ENCODE data around the gene SDC3. TPM values are rescaled to one million over a fixed set of nuclear protein-coding genes. Genes with fewer than 3 reads are reported as not detected.

SDC3 gene
- total and polyA plus RNA-seq, 4 donors = 3.3 to 27.5 (median 16.6) TPM

- TF ChIP-seq, protein P1, sequence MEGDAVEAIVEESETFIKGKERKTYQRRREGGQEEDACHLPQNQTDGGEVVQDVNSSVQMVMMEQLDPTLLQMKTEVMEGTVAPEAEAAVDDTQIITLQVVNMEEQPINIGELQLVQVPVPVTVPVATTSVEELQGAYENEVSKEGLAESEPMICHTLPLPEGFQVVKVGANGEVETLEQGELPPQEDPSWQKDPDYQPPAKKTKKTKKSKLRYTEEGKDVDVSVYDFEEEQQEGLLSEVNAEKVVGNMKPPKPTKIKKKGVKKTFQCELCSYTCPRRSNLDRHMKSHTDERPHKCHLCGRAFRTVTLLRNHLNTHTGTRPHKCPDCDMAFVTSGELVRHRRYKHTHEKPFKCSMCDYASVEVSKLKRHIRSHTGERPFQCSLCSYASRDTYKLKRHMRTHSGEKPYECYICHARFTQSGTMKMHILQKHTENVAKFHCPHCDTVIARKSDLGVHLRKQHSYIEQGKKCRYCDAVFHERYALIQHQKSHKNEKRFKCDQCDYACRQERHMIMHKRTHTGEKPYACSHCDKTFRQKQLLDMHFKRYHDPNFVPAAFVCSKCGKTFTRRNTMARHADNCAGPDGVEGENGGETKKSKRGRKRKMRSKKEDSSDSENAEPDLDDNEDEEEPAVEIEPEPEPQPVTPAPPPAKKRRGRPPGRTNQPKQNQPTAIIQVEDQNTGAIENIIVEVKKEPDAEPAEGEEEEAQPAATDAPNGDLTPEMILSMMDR (IDR thresholded peaks at IDR 0.05; ENCODE audit: low read depth, low read length, missing input control) = no peak
- no peak for TF ChIP-seq JUND (IDR thresholded peaks at IDR 0.05)
These were observed 52.8 kb downstream of the SDC3 start (continued) for GRCh38 chr1:30855686-30856259.

DNA sequence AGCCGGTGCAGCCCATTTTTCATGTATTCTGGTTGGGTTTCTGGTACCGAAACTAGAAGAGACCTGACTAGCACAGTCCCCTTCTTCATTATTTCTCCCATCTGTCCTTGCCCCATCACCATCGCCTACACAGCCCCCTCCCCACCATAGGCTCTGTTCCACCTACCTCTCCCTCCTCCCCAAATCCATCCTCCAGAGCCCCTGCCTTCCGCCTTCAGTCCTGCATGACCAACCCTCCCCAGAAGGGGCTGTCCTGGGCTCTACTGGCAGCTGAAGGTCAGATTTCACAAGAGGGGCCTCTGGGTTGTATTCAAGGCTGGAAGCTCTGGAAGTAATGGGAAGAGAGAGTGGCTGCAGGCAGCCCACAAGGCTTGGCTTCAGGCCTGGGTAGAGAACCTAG is 55.2 kb downstream of the SDC3 start:
- Histone ChIP-seq H3K27ac (ENCODE audit: low read depth in 1 of 2, low read length in 2 of 2) (no peak overlapping the region), H3K36me3 (ENCODE audit: control insufficient read depth in 4 of 4, insufficient read depth in 3 of 4, low read depth in 1 of 4, low read length in 3 of 4) (no peaks in the 10 kb centered on the region), H3K4me3 (ENCODE audit: low read depth in 1 of 3, low read length in 3 of 3) (no peak overlapping the region), H3K9me3 (ENCODE audit: control insufficient read depth in 4 of 4, low read length in 3 of 4) (no peaks in the 10 kb centered on the region), H3K27me3 (ENCODE audit: control insufficient read depth in 4 of 4, insufficient read depth in 4 of 4, low read length in 3 of 4) (no peaks in the 10 kb centered on the region), H3K9ac (ENCODE audit: low read depth in 1 of 2, low read length in 2 of 2) (no peak overlapping the region), H3K4me1 (ENCODE audit: control insufficient read depth in 4 of 4, insufficient read depth in 4 of 4, low read length in 3 of 4) (peaks cover 0 to 8% (median 5%) of the 10 kb centered on the region in 4 donors)
- no peak for DNase-seq (ENCODE audit: low spot score)
- no peak for TF ChIP-seq SP1 (IDR thresholded peaks at IDR 0.05)
- no peak for TF ChIP-seq HNF4A (conservative IDR thresholded peaks at IDR 0.05)
- no peak for TF ChIP-seq FOXA2 (IDR thresholded peaks at IDR 0.05)
- TF ChIP-seq RAD21 (IDR thresholded peaks at IDR 0.05) = no peak
- TF ChIP-seq RXRA (IDR thresholded peaks at IDR 0.05) = no peak
- TF ChIP-seq, protein P2, sequence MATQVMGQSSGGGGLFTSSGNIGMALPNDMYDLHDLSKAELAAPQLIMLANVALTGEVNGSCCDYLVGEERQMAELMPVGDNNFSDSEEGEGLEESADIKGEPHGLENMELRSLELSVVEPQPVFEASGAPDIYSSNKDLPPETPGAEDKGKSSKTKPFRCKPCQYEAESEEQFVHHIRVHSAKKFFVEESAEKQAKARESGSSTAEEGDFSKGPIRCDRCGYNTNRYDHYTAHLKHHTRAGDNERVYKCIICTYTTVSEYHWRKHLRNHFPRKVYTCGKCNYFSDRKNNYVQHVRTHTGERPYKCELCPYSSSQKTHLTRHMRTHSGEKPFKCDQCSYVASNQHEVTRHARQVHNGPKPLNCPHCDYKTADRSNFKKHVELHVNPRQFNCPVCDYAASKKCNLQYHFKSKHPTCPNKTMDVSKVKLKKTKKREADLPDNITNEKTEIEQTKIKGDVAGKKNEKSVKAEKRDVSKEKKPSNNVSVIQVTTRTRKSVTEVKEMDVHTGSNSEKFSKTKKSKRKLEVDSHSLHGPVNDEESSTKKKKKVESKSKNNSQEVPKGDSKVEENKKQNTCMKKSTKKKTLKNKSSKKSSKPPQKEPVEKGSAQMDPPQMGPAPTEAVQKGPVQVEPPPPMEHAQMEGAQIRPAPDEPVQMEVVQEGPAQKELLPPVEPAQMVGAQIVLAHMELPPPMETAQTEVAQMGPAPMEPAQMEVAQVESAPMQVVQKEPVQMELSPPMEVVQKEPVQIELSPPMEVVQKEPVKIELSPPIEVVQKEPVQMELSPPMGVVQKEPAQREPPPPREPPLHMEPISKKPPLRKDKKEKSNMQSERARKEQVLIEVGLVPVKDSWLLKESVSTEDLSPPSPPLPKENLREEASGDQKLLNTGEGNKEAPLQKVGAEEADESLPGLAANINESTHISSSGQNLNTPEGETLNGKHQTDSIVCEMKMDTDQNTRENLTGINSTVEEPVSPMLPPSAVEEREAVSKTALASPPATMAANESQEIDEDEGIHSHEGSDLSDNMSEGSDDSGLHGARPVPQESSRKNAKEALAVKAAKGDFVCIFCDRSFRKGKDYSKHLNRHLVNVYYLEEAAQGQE (IDR thresholded peaks at IDR 0.05) = no peak
- TF ChIP-seq, protein P3, sequence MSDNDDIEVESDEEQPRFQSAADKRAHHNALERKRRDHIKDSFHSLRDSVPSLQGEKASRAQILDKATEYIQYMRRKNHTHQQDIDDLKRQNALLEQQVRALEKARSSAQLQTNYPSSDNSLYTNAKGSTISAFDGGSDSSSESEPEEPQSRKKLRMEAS (IDR thresholded peaks at IDR 0.05) = no peak
- TF ChIP-seq, protein P1 (IDR thresholded peaks at IDR 0.05; ENCODE audit: low read depth, low read length, missing input control) = no peak
- TF ChIP-seq ATF3 (IDR thresholded peaks at IDR 0.05) = no peak
- TF ChIP-seq FOXA1 (IDR thresholded peaks at IDR 0.05) = no peak
- no peak for TF ChIP-seq JUND (IDR thresholded peaks at IDR 0.05)
- no peak for TF ChIP-seq TAF1 (conservative IDR thresholded peaks at IDR 0.05)
- TF ChIP-seq YY1 (IDR thresholded peaks at IDR 0.05) = no peak
- TF ChIP-seq, protein P4, sequence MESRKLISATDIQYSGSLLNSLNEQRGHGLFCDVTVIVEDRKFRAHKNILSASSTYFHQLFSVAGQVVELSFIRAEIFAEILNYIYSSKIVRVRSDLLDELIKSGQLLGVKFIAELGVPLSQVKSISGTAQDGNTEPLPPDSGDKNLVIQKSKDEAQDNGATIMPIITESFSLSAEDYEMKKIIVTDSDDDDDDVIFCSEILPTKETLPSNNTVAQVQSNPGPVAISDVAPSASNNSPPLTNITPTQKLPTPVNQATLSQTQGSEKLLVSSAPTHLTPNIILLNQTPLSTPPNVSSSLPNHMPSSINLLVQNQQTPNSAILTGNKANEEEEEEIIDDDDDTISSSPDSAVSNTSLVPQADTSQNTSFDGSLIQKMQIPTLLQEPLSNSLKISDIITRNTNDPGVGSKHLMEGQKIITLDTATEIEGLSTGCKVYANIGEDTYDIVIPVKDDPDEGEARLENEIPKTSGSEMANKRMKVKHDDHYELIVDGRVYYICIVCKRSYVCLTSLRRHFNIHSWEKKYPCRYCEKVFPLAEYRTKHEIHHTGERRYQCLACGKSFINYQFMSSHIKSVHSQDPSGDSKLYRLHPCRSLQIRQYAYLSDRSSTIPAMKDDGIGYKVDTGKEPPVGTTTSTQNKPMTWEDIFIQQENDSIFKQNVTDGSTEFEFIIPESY (IDR thresholded peaks at IDR 0.05) = no peak
- TF ChIP-seq GABPA (IDR thresholded peaks at IDR 0.05 in 1 of 2, conservative IDR thresholded peaks at IDR 0.05 in 1 of 2) = no peak
- no peak for TF ChIP-seq HNF4G (IDR thresholded peaks at IDR 0.05)
- WGBS = 96% methylated on average over 4 of the region's 4 CpGs

All from liver (tissue), 9 donors.